ENCODE measurements around the gene COL4A3. TPM values are rescaled to one million over a fixed set of nuclear protein-coding genes. Genes with fewer than 3 reads are reported as not detected.

Gene COL4A3
- polyA plus RNA-seq, 1 donor from 2014 or later: 0.10 TPM

- H3K27me3 ChIP-seq (ENCODE audit: insufficient read depth, low read depth, low read length): no peaks in the 10 kb centered on the region
- TF ChIP-seq CTCF (IDR thresholded peaks at IDR 0.05; ENCODE audit: poor library complexity, severe bottlenecking) (no peak), EZH2 (IDR thresholded peaks at IDR 0.05; ENCODE audit: borderline replicate concordance, insufficient read depth, low read length, poor library complexity, severe bottlenecking) (no peak), REST (IDR thresholded peaks at IDR 0.05; ENCODE audit: borderline replicate concordance) (no peak), MXI1 (conservative IDR thresholded peaks at IDR 0.05; ENCODE audit: poor library complexity, severe bottlenecking) (no peak), POLR2AphosphoS5 (IDR thresholded peaks at IDR 0.05) (no peak), RAD21 (conservative IDR thresholded peaks at IDR 0.05) (no peak), TAF1 (IDR thresholded peaks at IDR 0.05; ENCODE audit: low read depth) (no peak), EP300 (conservative IDR thresholded peaks at IDR 0.05; ENCODE audit: poor library complexity, severe bottlenecking) (no peak), SMC3 (conservative IDR thresholded peaks at IDR 0.05; ENCODE audit: poor library complexity) (no peak)
Measured at GRCh38 chr2:227322530-227323205, 158.2 kb downstream of the COL4A3 start.

GRCh38 chr2:227323818-227324217 lies 159.4 kb downstream of the COL4A3 start:
- no peak overlapping the region for H2AFZ ChIP-seq (ENCODE audit: low read depth, low read length)
- no peak overlapping the region for H3K9ac ChIP-seq (ENCODE audit: low read length)
- H3K4me2 ChIP-seq (ENCODE audit: low read length): no peak overlapping the region
- peaks cover 34% of the 10 kb centered on the region for H3K79me2 ChIP-seq (replicated peaks; ENCODE audit: insufficient read depth, low read length)
- H3K27ac ChIP-seq (ENCODE audit: low read length): no peak overlapping the region
- H3K27me3 ChIP-seq (ENCODE audit: insufficient read depth, low read depth, low read length): no peaks in the 10 kb centered on the region
- H3K9me2 ChIP-seq (ENCODE audit: insufficient read depth, low read length): no peaks in the 10 kb centered on the region
- H3F3A ChIP-seq (ENCODE audit: insufficient read depth, low read length, poor library complexity, severe bottlenecking): peaks cover 4% of the 10 kb centered on the region
- no peaks in the 10 kb centered on the region for H3K36me3 ChIP-seq (ENCODE audit: insufficient read depth, low read length)
- no peak overlapping the region for H3K4me3 ChIP-seq (ENCODE audit: low read length)
- H3K9me3 ChIP-seq (ENCODE audit: low read length): no peaks in the 10 kb centered on the region
- H4K20me1 ChIP-seq (ENCODE audit: insufficient read depth): no peaks in the 10 kb centered on the region
- TF ChIP-seq MXI1 (conservative IDR thresholded peaks at IDR 0.05; ENCODE audit: poor library complexity, severe bottlenecking): no peak
- TF ChIP-seq TAF1 (IDR thresholded peaks at IDR 0.05; ENCODE audit: low read depth): no peak
- TF ChIP-seq POLR2AphosphoS5 (IDR thresholded peaks at IDR 0.05): no peak
- no peak for TF ChIP-seq EZH2 (IDR thresholded peaks at IDR 0.05; ENCODE audit: borderline replicate concordance, insufficient read depth, low read length, poor library complexity, severe bottlenecking)
- TF ChIP-seq RAD21 (conservative IDR thresholded peaks at IDR 0.05): no peak

More at GRCh38 chr2:227322530-227323205, 158.2 kb downstream of the COL4A3 start:
- H3K9me3 ChIP-seq (ENCODE audit: low read length): no peaks in the 10 kb centered on the region
- H3K4me3 ChIP-seq (ENCODE audit: low read length): no peak overlapping the region
- no peak overlapping the region for H3K4me2 ChIP-seq (ENCODE audit: low read length)
- H3K36me3 ChIP-seq (ENCODE audit: insufficient read depth, low read length): no peaks in the 10 kb centered on the region
- H3F3A ChIP-seq (ENCODE audit: insufficient read depth, low read length, poor library complexity, severe bottlenecking): peaks cover 4% of the 10 kb centered on the region
- no peak overlapping the region for H3K27ac ChIP-seq (ENCODE audit: low read length)
- H3K9me2 ChIP-seq (ENCODE audit: insufficient read depth, low read length): no peaks in the 10 kb centered on the region
- H3K79me2 ChIP-seq (replicated peaks; ENCODE audit: insufficient read depth, low read length): peaks cover 23% of the 10 kb centered on the region
- no peaks in the 10 kb centered on the region for H4K20me1 ChIP-seq (ENCODE audit: insufficient read depth)
- no peak overlapping the region for H2AFZ ChIP-seq (ENCODE audit: low read depth, low read length)
- H3K9ac ChIP-seq (ENCODE audit: low read length): no peak overlapping the region

All from neural cell (in vitro differentiated cells).